Right atrium auricular region (tissue), 2 donors: ENCODE results near the gene TXNDC16. TPM values are rescaled to one million over a fixed set of nuclear protein-coding genes. Genes with fewer than 3 reads are reported as not detected.

Experiments
- DNase-seq: peaks from one replicate; pipeline ENCODE4 v3.0.0-alpha.2; 2019; ENCODE audit warnings: low spot score
- H3K27ac ChIP-seq, 2 donors: fragments of 200-600 bp; sonication (generic); 1 replicate in 1 of 2; 2 replicates in 1 of 2; pipeline ENCODE4 v1.5.1; 2016 to 2019
- H3K27me3 ChIP-seq, 2 donors: fragments of 200-600 bp; sonication (generic); one replicate each; pipeline versions ENCODE4 v1.5.1 to v1.6.0; 2017 to 2019
- H3K36me3 ChIP-seq: fragments of 200-600 bp; sonication (generic); one replicate; pipeline ENCODE4 v1.5.1; 2016
- H3K4me1 ChIP-seq, 2 donors: fragments of 200-600 bp; sonication (generic); one replicate each; pipeline versions ENCODE4 v1.5.1 to v1.6.0; 2017 to 2019
- H3K4me3 ChIP-seq, 2 donors: fragments of 200-600 bp; sonication (generic); 1 replicate in 1 of 2; 2 replicates in 1 of 2; pipeline ENCODE4 v1.5.1; 2017 to 2019; ENCODE audit warnings: mild to moderate bottlenecking in 1 of 2, moderate library complexity in 1 of 2
- H3K9me3 ChIP-seq, 2 donors: fragments of 200-600 bp; sonication (generic); one replicate each; pipeline ENCODE4 v1.5.1; 2019
- CTCF ChIP-seq, 2 donors: fragments of 200-600 bp; sonication (generic); IDR thresholded peaks; one replicate each; pipeline ENCODE4 v1.5.1; 2019; ENCODE audit warnings: antibody characterized with exemption in 2 of 2
- total RNA-seq, 2 donors: library from RNA; depleted of rRNA; stranded (reverse); fragments of >200 nt; gene quantifications; one replicate each; pipeline ENCODE4 v1.1.0, GENCODE V29; 2016

TXNDC16 gene
- total RNA-seq, 2 donors from 2014 or later: 6.7 to 7.0 TPM

GRCh38 chr14:52461721-52462120 lies 90.6 kb downstream of the TXNDC16 start:
- no peak for TF ChIP-seq CTCF (IDR thresholded peaks at IDR 0.05)
- Histone ChIP-seq H3K27ac (no peak overlapping the region), H3K4me1 (no peaks in the 10 kb centered on the region), H3K9me3 (peaks cover 0 to 7% of the 10 kb centered on the region in 2 donors), H3K27me3 (no peaks in the 10 kb centered on the region), H3K36me3 (peaks cover 13% of the 10 kb centered on the region), H3K4me3 (no peak overlapping the region)
- no peak for DNase-seq

- Histone ChIP-seq H3K36me3 (peaks cover 13% of the 10 kb centered on the region), H3K4me1 (no peaks in the 10 kb centered on the region), H3K4me3 (no peak overlapping the region), H3K27me3 (no peaks in the 10 kb centered on the region), H3K9me3 (peaks cover 0 to 7% of the 10 kb centered on the region in 2 donors), H3K27ac (no peak overlapping the region)
- TF ChIP-seq CTCF (IDR thresholded peaks at IDR 0.05): no peak
- DNase-seq: no peak
These were observed 93.6 kb downstream of the TXNDC16 start for GRCh38 chr14:52458721-52459085.

GRCh38 chr14:52457411-52457810 lies 94.9 kb downstream of the TXNDC16 start:
- H3K4me3 ChIP-seq: no peak overlapping the region
- DNase-seq: no peak
- no peaks in the 10 kb centered on the region for H3K4me1 ChIP-seq
- H3K27ac ChIP-seq: no peak overlapping the region
- H3K36me3 ChIP-seq: peaks cover 10% of the 10 kb centered on the region
- no peak for TF ChIP-seq CTCF (IDR thresholded peaks at IDR 0.05)
- H3K27me3 ChIP-seq: no peaks in the 10 kb centered on the region
- H3K9me3 ChIP-seq: peaks cover 0 to 7% of the 10 kb centered on the region in 2 donors

- Histone ChIP-seq H3K27me3 (no peaks in the 10 kb centered on the region), H3K4me1 (no peaks in the 10 kb centered on the region), H3K4me3 (no peak overlapping the region), H3K9me3 (no peaks in the 10 kb centered on the region), H3K36me3 (no peaks in the 10 kb centered on the region), H3K27ac (no peak overlapping the region)
- TF ChIP-seq CTCF (IDR thresholded peaks at IDR 0.05): no peak
- DNase-seq: no peak
These were observed 96.8 kb downstream of the TXNDC16 start for GRCh38 chr14:52455291-52456088.

- no peak overlapping the region for H3K4me3 ChIP-seq
- peaks cover 0 to 4% of the 10 kb centered on the region in 2 donors for H3K9me3 ChIP-seq
- H3K36me3 ChIP-seq: no peaks in the 10 kb centered on the region
- H3K27me3 ChIP-seq: no peaks in the 10 kb centered on the region
- H3K4me1 ChIP-seq: no peaks in the 10 kb centered on the region
- H3K27ac ChIP-seq: no peak overlapping the region
- no peak for DNase-seq
- TF ChIP-seq CTCF (IDR thresholded peaks at IDR 0.05): no peak
These were observed 105.1 kb downstream of the TXNDC16 start for GRCh38 chr14:52447236-52447635.

GRCh38 chr14:52446355-52446754 lies 106.0 kb downstream of the TXNDC16 start:
- H3K27me3 ChIP-seq: no peaks in the 10 kb centered on the region
- H3K4me1 ChIP-seq: no peaks in the 10 kb centered on the region
- no peak overlapping the region for H3K4me3 ChIP-seq
- no peak for DNase-seq
- no peaks in the 10 kb centered on the region for H3K36me3 ChIP-seq
- no peak overlapping the region for H3K27ac ChIP-seq
- peaks cover 0 to 4% of the 10 kb centered on the region in 2 donors for H3K9me3 ChIP-seq
- TF ChIP-seq CTCF (IDR thresholded peaks at IDR 0.05): no peak
